ENCODE measurements around the gene TP53BP1.

DNA sequence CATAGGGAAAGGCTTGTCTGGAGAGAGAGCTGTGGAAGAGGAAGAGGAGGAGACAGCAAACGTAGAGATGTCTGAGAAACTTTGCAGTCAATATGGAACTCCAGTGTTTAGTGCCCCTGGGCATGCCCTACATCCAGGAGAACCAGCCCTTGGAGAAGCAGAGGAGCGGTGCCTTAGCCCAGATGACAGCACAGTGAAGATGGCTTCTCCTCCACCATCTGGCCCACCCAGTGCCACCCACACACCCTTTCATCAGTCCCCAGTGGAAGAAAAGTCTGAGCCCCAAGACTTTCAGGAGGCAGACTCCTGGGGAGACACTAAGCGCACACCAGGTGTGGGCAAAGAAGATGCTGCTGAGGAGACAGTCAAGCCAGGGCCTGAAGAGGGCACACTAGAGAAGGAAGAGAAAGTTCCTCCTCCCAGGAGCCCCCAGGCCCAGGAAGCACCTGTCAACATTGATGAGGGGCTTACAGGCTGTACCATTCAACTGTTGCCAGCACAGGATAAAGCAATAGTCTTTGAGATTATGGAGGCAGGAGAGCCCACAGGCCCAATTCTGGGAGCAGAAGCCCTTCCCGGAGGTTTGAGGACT, 31.4 kb upstream of the TP53BP1 start:
- no peak for TF ChIP-seq POLR2A (IDR thresholded peaks at IDR 0.05; ENCODE audit: low read depth, low read length)
- TF ChIP-seq POLR2AphosphoS5 (IDR thresholded peaks at IDR 0.05; ENCODE audit: low read depth, low read length) = no peak
- TF ChIP-seq TAF1 (IDR thresholded peaks at IDR 0.05; ENCODE audit: borderline replicate concordance, low read depth, low read length) = no peak
